ENCODE data around the gene FRY.

FRY gene

DNA sequence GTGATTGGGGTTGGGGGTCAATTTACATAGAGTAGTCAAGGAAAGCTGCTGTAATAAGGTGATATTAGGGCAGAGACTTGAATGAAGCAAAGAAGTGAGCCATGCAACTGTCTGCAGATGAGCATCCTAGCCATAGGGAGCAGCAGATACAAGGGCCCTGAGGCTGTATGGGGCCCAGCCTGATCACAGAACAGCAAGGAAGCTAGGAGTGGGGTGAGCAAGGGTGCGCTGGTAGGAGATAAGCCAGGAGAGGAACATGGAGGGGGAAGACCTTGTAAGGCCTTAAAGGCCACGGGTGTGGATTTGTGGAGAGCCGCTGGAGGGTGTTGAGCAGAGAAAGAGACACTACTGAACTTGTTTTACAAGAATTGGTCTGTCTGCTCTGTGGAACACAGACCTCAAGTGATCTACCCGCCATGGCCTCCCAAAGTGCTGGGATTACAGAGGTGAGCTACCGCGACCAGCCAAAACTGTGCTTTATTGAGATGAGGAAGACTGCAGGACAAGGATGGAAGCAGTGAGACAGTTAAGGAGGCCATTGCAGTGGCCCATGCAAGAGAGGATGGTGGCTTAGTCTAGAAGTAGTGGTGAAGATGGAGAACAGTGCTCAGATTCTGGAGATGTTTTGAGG is 190.6 kb downstream of the FRY start:
- DNase-seq (ENCODE audit: low spot score): no peak

DNA sequence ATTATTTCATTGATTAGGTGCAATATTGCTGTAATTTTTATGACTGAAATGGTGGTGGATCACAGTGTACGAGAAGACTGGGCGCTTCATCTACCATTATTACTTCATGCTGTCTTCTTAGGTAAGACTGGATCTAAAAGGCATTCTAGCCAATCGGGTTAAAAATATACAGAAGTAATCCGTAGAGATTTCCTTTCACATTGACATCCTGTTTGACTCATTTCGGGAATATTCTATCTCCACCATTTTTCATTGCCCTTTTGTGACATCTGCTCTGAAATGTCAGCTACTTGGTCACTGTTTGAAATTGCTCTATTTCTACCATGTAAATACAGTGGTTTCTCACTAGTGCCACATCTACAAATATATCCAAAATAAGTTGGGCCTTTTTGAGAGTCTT is 193.3 kb downstream of the FRY start:
- no peak for DNase-seq (ENCODE audit: low spot score)

DNA sequence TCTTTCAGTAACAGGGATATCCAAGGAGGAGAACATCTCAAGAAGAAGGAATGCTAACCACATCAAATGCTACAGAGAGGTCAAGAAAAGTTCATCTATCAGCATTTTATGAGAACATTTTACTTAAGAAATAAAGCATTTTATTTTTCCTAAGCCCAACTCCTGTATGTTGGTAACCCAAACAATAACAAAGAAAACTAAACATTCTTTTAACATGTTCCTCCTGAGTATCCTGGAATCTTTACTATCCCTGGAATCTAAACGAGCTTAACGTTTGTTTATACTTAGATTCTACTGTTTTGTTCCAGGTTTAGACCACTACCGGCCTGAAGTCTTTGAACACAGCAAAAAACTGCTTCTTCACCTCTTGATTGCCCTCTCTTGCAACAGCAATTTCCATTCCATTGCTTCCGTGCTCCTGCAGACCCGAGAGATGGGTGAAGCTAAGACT is 193.9 kb downstream of the FRY start:
- no peak for DNase-seq (ENCODE audit: low spot score)

DNA sequence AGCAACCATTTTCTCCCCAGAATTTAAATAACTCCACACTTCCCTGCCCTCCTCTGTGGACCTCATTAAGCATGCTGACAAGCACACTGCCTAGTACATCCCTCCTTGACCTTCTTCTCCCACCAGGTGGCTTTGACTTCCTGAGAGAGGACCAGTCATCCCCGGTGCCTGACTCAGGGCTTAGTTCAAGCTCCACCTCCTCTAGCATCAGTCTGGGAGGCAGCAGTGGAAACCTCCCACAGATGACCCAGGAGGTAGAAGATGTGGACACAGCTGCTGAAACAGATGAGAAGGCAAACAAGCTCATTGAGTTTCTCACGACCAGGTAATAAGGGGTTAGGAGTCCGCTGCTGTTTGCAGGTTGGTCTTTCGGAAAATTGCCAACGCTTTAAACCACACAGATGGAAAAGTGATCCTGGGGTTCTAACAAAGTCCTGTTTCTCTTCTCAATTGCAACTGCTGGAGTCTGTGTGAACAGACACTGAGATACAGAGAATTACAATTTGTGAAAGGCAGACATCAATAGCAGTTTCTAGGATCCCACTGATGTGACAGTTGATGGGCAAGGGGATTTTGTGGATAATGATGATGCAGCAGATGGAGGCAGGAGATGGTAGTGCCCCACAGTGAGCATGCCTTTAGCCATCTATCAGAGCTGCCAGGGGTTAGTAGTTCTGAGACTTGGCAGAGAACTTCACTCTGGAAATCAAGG is 196.9 kb downstream of the FRY start:
- no peak for DNase-seq (ENCODE audit: low spot score)

DNA sequence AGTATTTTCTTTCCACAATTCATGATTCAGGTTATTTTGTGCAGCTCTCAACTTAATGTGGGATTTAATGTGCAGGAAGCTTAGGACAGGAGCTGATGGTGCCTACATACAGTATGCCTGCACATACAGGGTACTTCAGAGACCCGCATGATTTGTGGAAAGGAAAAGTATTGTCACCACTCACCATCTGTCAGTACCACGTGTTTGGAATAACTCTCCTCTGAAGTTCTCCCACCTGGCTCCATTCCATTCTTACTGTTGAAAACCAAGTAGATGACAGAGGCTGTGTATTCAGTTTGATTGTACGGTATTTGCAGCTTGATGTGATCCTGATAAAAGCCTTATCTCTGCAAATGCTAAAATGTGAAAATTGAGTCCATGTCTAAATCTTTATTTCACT is 197.9 kb downstream of the FRY start:
- DNase-seq (ENCODE audit: low spot score): no peak

DNA sequence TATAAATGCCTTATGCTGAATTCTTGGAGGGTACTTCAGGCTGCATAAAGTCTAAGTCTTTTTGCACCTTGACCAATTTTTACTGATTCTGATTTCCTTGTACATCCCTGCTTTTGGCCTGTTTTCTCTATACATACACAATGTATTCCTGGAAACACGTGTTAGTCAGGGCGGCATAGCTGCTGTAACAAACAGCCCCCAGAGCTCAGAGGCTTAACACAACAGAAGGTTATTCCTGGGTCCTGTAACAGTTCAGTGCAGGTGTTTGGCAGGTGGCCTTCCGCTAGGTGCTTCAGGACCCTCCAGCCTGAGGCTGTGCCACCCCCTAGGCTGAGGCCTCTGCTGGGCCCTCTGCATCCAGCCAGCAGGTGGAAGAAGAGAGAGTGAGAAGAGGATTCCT is 200.7 kb downstream of the FRY start:
- no peak for DNase-seq (ENCODE audit: low spot score)

DNA sequence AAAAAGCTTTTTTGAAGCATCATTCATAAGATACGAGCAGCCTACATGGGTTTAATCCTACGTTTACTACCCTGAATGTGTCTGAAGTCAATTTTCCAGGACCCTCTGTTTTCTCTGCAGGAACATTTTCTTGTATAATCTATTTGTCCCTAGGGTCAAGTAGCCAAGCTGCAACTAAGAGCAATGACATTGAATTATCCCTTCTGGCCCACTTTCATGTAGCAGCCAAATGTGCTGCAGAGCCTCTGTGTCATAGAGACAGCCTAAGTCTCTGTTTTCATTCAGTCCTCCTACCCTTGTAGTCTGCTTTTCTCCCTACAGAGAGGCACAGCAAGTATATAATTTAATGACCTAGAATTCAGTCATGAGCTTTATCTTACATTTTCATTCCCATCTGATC is 201.5 kb downstream of the FRY start:
- DNase-seq (ENCODE audit: low spot score): no peak

DNA sequence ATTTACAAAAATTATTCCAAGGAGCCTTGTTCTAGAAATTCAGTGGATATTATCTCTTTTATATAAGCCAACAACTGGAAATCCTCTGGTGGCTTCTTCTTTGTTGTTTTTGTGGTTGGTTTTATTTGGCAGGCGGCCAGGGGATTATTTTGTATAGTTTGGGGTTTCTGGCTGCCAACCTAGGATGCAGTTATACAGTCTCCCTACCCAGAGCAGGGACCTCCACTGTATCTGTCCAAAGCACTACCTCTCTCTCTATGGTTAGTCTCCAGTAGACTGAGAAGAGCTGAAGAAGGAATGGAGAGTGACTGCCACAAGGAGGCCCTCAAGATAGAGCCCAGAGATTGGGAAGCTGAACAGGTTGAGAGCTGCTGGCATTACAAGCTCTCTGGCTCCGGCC is 203.3 kb downstream of the FRY start:
- no peak for DNase-seq (ENCODE audit: low spot score)

DNA sequence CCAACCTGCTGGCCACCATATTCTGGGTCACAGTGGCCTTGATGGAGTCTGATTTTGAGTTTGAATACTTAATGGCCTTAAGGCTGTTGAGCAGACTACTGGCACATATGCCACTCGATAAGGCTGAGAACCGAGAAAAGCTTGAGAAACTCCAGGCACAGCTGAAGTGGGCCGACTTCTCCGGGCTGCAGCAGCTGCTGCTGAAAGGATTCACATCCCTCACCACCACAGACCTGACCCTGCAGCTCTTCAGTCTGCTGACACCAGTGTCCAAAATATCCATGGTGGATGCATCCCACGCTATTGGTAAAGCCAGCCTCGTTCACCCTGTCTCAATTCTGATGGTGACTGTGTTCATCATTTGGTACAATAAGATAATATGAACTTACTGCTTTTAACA is 206.1 kb downstream of the FRY start:
- DNase-seq (ENCODE audit: low spot score): no peak

DNA sequence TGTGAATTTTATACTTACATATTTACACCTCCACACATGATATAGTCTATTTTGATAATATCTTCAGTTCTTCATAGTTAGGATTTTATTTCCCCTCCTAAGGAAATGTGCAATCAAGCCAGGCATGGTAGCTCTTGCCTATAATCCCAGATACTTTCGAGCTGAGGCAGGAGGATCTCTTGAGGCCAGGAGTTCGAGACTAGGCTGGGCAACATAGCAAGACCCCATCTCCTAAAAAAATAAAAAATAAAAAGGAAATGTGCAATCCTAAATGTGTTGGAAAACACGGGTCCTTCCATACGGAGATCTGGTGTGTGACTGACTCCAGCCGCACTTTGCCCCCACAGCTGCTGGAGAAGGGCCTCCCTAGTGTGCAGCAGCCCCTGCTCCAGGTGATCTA is 212.1 kb downstream of the FRY start:
- no peak for DNase-seq (ENCODE audit: low spot score)

DNA sequence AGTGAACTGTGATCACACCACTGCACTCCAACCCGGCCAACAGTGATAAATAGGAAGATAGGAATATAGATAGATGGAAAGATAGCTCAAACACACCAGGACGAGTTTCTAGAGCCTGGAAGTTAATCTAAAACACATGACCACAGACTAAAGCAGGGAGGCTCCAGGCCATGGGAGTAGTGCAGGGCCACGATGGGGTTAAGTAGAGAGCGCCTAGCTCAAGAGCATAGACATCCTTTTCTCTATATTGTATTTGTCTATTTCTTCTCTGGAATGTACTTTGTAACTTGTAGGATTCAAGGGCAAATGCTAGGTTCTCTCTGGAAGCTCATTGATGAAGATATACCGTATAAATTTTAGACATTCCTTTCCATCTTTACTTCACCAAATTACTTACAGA is 214.0 kb downstream of the FRY start:
- DNase-seq (ENCODE audit: low spot score): no peak

DNA sequence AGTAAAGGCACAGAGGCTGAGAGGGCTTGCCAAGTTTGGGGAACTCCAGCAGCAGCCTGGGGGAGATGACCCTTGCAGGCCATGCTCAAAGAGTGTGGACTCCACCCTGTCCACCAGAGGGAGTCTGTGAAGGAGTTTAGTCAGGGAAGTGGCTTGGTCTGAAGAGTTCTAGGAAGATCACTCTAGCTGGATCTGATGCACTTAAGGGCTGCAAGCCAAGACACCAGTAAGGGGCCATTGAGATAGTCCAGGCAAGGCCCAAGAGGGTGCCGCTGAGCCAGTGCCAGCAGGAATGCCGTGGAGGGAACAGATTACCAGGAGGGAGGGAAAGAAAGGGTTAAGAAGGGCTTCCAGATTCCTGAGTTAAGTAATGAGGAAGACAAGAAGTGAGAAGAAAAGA is 214.9 kb downstream of the FRY start:
- DNase-seq (ENCODE audit: low spot score): no peak

DNA sequence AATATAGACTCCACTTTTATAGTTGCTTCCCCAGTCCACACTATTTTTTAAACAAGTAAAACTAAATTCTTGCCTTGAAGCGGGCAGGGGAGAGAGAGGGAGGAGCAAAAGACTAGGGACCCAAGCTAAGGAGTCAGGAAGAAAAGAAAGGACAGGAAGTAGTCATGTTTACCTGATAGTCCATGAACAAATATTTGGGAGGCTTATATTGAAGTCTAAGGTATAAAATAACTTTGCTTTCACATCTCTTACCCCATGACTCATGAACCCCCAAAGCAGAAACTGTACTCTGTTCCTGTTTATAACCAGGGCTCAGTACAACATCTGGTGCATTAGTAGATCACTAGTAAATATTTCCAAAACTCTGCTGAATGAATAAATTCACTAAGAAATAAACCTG is 216.3 kb downstream of the FRY start:
- no peak for DNase-seq (ENCODE audit: low spot score)

DNA sequence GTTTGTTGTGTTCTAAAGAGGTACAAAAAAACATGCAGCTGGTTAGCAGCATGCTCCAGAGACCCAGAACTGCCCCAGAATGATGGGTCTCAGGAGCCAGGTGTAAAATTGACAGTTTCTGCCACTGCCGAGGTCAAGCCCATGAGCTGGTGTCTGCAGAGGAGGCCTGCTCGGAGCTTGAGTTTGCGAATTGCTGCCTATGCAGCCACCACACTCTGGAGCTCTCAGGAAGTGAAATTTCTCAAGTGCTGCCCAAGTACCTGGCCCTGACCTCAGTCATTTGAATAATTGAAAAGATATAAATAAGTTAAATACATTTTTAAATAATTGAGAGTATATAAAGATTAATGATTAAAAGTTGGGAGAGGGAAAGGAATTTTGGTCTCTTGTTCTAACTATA is 217.2 kb downstream of the FRY start:
- DNase-seq (ENCODE audit: low spot score): no peak

DNA sequence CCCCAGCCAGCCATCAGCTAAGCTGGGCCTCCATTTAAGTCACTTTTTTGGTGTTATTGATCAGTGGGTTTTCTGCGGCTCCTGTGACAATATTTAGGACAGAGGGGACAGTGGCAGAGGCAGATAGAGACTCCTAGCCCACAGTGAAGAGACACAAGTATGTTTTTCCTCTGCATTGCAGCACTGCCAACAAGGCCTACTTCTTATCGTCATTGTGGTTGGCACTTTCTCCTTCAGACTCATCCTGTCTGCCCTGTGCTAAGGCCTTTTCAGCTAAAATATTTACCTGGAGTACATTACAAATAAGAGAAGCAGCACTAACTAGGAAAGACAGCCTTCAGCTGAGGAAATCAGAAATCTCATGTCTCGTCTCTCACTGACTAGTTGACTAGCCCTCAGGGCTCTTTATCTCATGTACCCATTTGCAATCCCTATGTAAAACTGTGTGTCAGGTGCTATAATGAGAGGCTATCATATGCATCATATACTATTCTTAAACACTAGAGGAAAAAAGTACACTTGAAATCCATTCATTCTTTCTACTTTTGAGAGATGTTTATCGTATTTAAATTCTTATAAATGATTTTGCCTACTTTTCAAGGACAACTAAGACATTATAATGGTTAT is 221.4 kb downstream of the FRY start:
- no peak for DNase-seq (ENCODE audit: low spot score)

DNA sequence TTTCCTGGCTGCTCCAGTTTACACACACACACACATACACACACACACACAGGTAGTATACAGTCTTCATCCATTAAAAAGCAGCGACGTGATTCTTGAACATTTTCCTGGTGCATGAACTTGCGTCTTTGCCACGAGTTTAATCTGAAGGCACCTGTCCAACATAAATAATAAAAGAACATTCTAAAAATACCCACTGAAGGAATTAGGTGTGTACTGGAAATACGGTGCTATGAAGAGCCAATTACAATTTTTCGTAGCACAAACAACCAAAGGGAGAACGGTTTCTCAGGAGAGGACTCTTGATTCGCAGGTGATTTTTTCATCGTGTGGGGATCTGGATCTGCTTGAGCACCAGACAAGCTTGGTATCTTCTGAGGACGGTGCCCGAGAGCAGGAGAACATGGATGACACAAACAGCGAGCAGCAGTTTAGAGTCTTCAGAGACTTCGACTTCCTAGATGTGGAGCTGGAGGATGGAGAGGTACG is 222.4 kb downstream of the FRY start:
- DNase-seq (ENCODE audit: low spot score): no peak

DNA sequence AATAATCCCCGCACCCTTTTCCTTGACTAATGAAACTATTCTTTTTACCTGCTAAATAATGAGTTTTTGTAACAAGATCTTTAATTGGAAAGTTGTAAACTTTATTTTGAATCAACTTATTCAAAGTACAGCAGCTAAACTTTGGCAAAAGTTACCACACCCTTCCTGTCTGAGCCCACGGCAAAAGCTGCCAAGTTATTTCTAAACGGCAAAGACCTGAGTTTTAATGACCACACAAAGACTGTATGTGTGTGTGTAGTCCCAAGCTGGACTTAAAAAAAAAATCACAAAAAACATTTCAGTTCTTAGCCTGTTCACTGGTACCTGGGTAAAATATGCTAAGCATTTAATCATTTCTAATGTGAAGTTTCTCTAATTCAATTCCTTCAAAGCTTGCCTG is 222.8 kb downstream of the FRY start:
- no peak for DNase-seq (ENCODE audit: low spot score)

DNA sequence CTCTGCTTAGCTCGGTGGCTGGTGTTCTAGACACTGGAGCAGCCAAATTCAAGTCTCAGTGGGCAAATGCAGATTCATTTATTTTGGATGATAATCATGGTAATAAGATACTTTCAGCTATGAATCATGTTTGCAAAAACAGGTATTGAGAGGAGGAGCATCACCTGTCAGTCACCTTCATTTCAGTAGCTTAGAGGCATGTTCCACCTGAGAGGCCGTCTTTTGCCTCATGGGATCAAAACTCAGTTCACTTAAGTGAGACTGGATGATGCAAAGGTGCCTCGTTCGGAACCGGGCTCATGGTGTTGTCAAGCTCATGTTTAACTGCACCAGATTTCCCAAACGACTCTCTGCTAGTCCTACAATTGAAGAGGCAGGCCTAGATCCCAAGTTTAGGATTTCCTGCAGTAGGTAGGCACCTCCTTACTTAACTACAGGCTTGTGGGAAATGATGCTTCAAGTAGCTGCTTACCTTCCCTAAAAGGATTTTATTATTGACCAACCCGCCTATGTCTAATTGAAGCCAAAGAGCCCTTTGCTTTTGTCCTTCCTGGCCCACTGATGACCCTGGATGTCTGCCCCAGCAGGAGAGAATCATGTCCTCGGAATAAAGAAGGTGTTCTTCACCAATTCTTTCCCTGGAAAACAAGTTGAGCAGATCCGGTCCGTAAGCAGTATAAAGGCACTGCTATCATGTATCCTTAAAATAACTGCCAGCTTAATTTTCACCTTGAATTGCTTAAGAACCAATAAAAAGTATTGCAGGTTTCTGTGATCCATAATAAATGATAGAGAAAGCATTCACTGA is 223.5 kb downstream of the FRY start:
- no peak for DNase-seq (ENCODE audit: low spot score)

DNA sequence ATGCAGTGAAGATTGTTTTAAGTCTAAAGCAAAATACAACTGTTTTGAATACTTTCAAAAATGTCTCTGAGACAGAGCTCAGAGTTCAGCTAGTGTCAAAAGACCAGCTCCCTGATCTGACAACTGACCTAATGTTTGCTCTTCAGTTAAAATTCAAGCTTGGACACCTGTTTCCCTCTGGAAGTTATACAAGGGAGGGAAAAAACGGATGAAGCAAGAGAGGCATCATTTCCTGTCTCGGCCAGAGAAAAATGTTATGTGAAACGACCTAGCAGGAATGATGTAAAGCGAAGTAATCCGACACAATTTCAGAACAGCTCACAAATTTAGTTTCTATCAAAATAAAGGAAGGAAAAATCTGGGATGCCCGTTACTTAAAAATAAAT is 224.1 kb downstream of the FRY start:
- no peak for DNase-seq (ENCODE audit: low spot score)

DNA sequence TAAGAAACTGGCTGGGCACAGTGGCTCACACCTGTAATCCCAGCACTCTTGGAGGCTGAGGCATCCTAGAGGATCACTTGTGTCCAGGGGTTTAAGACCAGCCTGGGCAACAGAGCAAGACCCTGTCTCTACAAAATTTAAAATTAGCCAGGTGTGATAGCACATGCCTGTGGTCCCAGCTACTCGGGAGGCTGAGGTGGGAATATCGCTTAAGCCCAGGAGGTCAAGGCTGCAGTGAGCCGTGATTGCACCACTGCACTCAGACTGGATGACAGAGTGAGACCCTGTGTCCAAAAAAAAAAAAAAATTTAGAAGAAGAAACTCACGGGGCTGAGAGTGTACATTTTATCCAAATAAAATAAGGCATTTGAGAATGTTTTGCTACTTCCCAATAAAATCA is 224.7 kb downstream of the FRY start:
- DNase-seq (ENCODE audit: low spot score): no peak

DNA sequence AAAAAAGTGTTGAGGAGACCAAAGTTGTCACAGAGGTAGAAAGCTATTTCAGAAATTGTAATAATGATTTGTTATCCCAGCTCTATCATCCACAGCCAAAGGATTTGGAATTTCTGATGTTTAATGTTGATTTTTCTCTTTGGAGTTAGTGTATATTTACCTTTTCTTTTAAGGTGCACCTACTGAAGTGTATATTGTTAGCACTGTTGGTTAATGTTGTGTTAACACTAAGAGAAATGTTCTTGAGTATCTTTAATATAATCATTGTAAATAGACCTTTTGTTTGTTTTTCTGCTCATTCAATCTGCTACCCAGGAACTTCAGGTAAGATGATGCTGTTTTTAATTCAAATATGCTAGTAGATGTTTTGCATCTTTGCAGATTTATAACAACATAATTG is 226.1 kb downstream of the FRY start:
- no peak for DNase-seq (ENCODE audit: low spot score)

DNA sequence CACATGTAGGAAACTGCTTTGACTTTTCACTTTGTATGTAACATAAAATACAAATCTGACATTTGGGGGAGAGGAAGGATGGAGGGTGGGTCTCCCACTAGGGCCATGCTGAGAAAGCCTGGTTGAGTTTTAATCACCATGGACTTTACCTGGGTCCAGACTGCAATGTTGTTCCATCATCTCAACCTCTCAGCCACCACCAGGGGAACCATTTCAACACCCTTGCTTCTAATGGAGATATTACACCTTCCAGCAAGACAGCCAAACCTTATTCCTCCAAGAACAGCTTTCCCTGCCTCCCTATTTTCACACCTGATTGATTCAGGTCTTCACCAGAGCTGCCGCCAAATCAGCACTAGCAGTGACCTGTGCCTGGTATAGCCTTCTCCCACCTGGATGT is 227.5 kb downstream of the FRY start:
- DNase-seq (ENCODE audit: low spot score): no peak

DNA sequence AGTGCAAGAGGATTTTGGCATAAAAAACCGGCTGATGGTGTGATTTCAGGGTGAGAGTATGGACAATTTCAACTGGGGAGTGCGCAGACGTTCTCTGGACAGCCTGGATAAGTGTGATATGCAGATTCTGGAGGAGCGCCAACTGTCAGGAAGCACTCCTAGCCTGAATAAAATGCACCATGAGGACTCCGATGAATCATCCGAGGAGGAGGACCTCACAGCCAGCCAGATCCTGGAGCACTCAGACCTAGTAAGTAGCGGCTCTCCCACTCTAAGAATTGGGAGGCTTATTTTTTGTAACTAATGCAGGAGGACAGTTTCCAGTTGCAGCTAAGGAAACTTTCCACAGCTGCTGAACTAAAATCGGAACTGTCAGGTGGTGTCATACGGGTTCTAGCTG is 230.0 kb downstream of the FRY start:
- no peak for DNase-seq (ENCODE audit: low spot score)
